GM19397 (cell line): ENCODE data around the gene CHN2.

Experiments
- ATAC-seq: cut with Tn5 transposase; IDR thresholded peaks from one replicate; pipeline ENCODE4 v1.9.1; 2021; ENCODE audit warnings: mild to moderate bottlenecking, moderate library complexity; ENCODE audit not compliant: unreplicated experiment

The CHN2 gene

GRCh38 chr7:29385214-29385814 is 190.7 kb downstream of the CHN2 start:
- ATAC-seq, result no peak

- no peak for ATAC-seq
These were observed 191.7 kb downstream of the CHN2 start for GRCh38 chr7:29386196-29386765.

GRCh38 chr7:29391262-29391661 is 196.7 kb downstream of the CHN2 start:
- no peak for ATAC-seq

GRCh38 chr7:29394321-29394720 is 199.7 kb downstream of the CHN2 start:
- no peak for ATAC-seq

- no peak for ATAC-seq
These were observed 202.0 kb downstream of the CHN2 start for GRCh38 chr7:29396563-29396962.

GRCh38 chr7:29397398-29397797 is 202.8 kb downstream of the CHN2 start:
- ATAC-seq, result no peak

GRCh38 chr7:29398011-29398410 is 203.4 kb downstream of the CHN2 start:
- no peak for ATAC-seq

GRCh38 chr7:29400437-29400836 is 205.9 kb downstream of the CHN2 start:
- no peak for ATAC-seq

- ATAC-seq, result no peak
These were observed 207.2 kb downstream of the CHN2 start for GRCh38 chr7:29401769-29402168.

GRCh38 chr7:29405891-29406290 is 211.3 kb downstream of the CHN2 start:
- ATAC-seq, result no peak

- no peak for ATAC-seq
These were observed 211.8 kb downstream of the CHN2 start for GRCh38 chr7:29406366-29406765.

- no peak for ATAC-seq
These were observed 214.3 kb downstream of the CHN2 start for GRCh38 chr7:29408841-29409243.

- ATAC-seq, result no peak
These were observed 216.4 kb downstream of the CHN2 start for GRCh38 chr7:29410996-29411395.

GRCh38 chr7:29412912-29413311 is 218.3 kb downstream of the CHN2 start:
- no peak for ATAC-seq

- ATAC-seq, result no peak
These were observed 219.1 kb downstream of the CHN2 start for GRCh38 chr7:29413626-29414136.

GRCh38 chr7:29414216-29414615 is 219.6 kb downstream of the CHN2 start:
- ATAC-seq, result no peak

GRCh38 chr7:29415215-29415614 is 220.6 kb downstream of the CHN2 start:
- no peak for ATAC-seq

GRCh38 chr7:29416276-29416937 is 221.8 kb downstream of the CHN2 start:
- no peak for ATAC-seq

GRCh38 chr7:29416938-29417305 is 222.3 kb downstream of the CHN2 start:
- no peak for ATAC-seq

GRCh38 chr7:29418056-29418455 is 223.5 kb downstream of the CHN2 start:
- no peak for ATAC-seq

- no peak for ATAC-seq
These were observed 224.1 kb downstream of the CHN2 start for GRCh38 chr7:29418651-29419050.

GRCh38 chr7:29420011-29420410 is 225.4 kb downstream of the CHN2 start:
- ATAC-seq, result no peak
